HepG2 (cell line): ENCODE data around the gene HES1. TPM values are rescaled to one million over a fixed set of nuclear protein-coding genes. Genes with fewer than 3 reads are reported as not detected.

ENCODE experiments used
- AFF4 ChIP-seq: sonication (generic); formaldehyde crosslinking; IDR thresholded peaks from 2 replicates; pipeline ENCODE4 v1.4.0; 2020; ENCODE audit warnings: missing genetic modification reagents
- ATRX ChIP-seq: sonication (generic); formaldehyde crosslinking; IDR thresholded peaks from 2 replicates; pipeline ENCODE4 v1.4.0; 2020; ENCODE audit warnings: missing genetic modification reagents, borderline replicate concordance
- DZIP1 ChIP-seq: sonication (generic); formaldehyde crosslinking; IDR thresholded peaks from 2 replicates; pipeline ENCODE4 v1.5.0; 2020; ENCODE audit warnings: mild to moderate bottlenecking, missing genetic modification reagents
- EHMT2 ChIP-seq: fragments of 200-600 bp; sonication (generic); IDR thresholded peaks from 2 replicates; pipeline ENCODE4 v1.7.0; 2017; ENCODE audit warnings: antibody characterized with exemption, low read depth, low read length, borderline replicate concordance
- GFI1 ChIP-seq: sonication (generic); formaldehyde crosslinking; IDR thresholded peaks from 2 replicates; pipeline ENCODE4 v1.5.0; 2020; ENCODE audit warnings: missing genetic modification reagents, mild to moderate bottlenecking, borderline replicate concordance
- JARID2 ChIP-seq: sonication (generic); formaldehyde crosslinking; IDR thresholded peaks from 2 replicates; pipeline ENCODE4 v1.8.1; 2023; ENCODE audit warnings: missing genetic modification reagents, inconsistent platforms; ENCODE audit not compliant: insufficient replicate concordance
- MLLT10 ChIP-seq: sonication (generic); formaldehyde crosslinking; IDR thresholded peaks from 2 replicates; pipeline ENCODE4 v1.4.0; 2020; ENCODE audit warnings: missing genetic modification reagents
- MTERF4 ChIP-seq: sonication (generic); formaldehyde crosslinking; IDR thresholded peaks from 2 replicates; pipeline ENCODE4 v1.8.0; 2023; ENCODE audit warnings: mild to moderate bottlenecking, missing genetic modification reagents
- PHB2 ChIP-seq: fragments of 450-650 bp; IDR thresholded peaks from 2 replicates; pipeline ENCODE4 v1.6.1; 2018; ENCODE audit not compliant: partially characterized antibody
- TBX3 ChIP-seq: fragments of 450-650 bp; IDR thresholded peaks from 2 replicates; pipeline ENCODE4 v1.6.1; 2017; ENCODE audit warnings: antibody characterized with exemption, mild to moderate bottlenecking, inconsistent platforms, borderline replicate concordance
- TEF ChIP-seq: sonication (generic); formaldehyde crosslinking; IDR thresholded peaks from 2 replicates; pipeline ENCODE4 v1.5.0; 2020; ENCODE audit warnings: missing genetic modification reagents
- TFE3 ChIP-seq: IDR thresholded peaks from 2 replicates; pipeline ENCODE4 v1.6.1; 2016
- ZFP36 ChIP-seq: fragments of 150-350 bp; IDR thresholded peaks from 2 replicates; pipeline ENCODE4 v1.6.1; 2018; ENCODE audit warnings: borderline replicate concordance, low read length, low read depth; ENCODE audit not compliant: partially characterized antibody
- ZFP36L1 ChIP-seq: sonication (generic); formaldehyde crosslinking; IDR thresholded peaks from 2 replicates; pipeline ENCODE4 v1.8.0; 2022; ENCODE audit warnings: mild to moderate bottlenecking, missing genetic modification reagents, moderate library complexity
- ZIK1 ChIP-seq: sonication (generic); formaldehyde crosslinking; IDR thresholded peaks from 2 replicates; pipeline ENCODE4 v1.5.0; 2020; ENCODE audit warnings: mild to moderate bottlenecking, low read depth, missing genetic modification reagents, borderline replicate concordance
- ZNF652 ChIP-seq: IDR thresholded peaks from 2 replicates; pipeline ENCODE4 v1.6.1; 2016; ENCODE audit warnings: low read depth, borderline replicate concordance
- ZNF83 ChIP-seq: sonication (generic); formaldehyde crosslinking; IDR thresholded peaks from 2 replicates; pipeline ENCODE4 v1.4.0; 2020; ENCODE audit warnings: missing genetic modification reagents, mild to moderate bottlenecking, borderline replicate concordance
- ZNF891 ChIP-seq: sonication (generic); formaldehyde crosslinking; IDR thresholded peaks from 2 replicates; pipeline ENCODE4 v1.5.0; 2020; ENCODE audit warnings: mild to moderate bottlenecking, missing genetic modification reagents
- polyA plus RNA-seq, 8 experiments: library from polyadenylated mRNA; depleted of rRNA in 3 of 8; stranded (reverse) in 7 of 8; unstranded in 1 of 8; fragments of >200 nt; fragmentation: Illumina TruSeq in 4 of 8; extraction: Trizol in 4 of 8; gene quantifications; 2 replicates each; pipeline versions ENCODE4 v1.2.1 to v1.2.3, GENCODE V29; 2011 to 2016; ENCODE audit warnings: low read depth in 4 of 8, missing spikeins in 1 of 8, mixed read lengths in 1 of 8; ENCODE audit not compliant: insufficient read depth in 1 of 8
- total RNA-seq, 5 experiments: library from RNA; depleted of rRNA; stranded (reverse); fragments of >200 nt; fragmentation: Illumina TruSeq; extraction: Trizol; gene quantifications; 2 replicates each; pipeline ENCODE4 v1.2.3, GENCODE V29; 2016; ENCODE audit warnings: low read depth in 1 of 5

The HES1 gene
- total and polyA plus RNA-seq, 2 of the 13 experiments (the other 11 are each of a cell fraction or from before 2014, with no cell fraction given), result 15.4 to 19.8 TPM

- TF ChIP-seq TEF (CRISPR knock-in tag) (no peak), ZIK1 (CRISPR knock-in tag) (no peak), TBX3 (no peak), PHB2 (no peak), EHMT2 (no peak), ZFP36L1 (CRISPR knock-in tag) (no peak), DZIP1 (CRISPR knock-in tag) (no peak), ZNF891 (0 out of 2 replicates have a peak, but pooled peaks have one; percentile 43), ATRX (no peak), AFF4 (CRISPR knock-in tag) (no peak), GFI1 (CRISPR knock-in tag) (no peak), TFE3 (CRISPR knock-in tag) (no peak), ZNF652 (CRISPR knock-in tag) (no peak), ZFP36 (no peak), MLLT10 (CRISPR knock-in tag) (no peak), ZNF83 (CRISPR knock-in tag) (no peak), JARID2 (CRISPR knock-in tag) (no peak), MTERF4 (CRISPR knock-in tag) (0 out of 2 replicates have a peak, but pooled peaks have one; percentile 46)
Observed at GRCh38 chr3:194140520-194141414, 4.8 kb downstream of the HES1 start (continued).
